Measurements from ENCODE around the gene CEP112. TPM values are rescaled to one million over a fixed set of nuclear protein-coding genes. Genes with fewer than 3 reads are reported as not detected.

The CEP112 gene
- total RNA-seq, 1 donor from 2014 or later, result 14.5 TPM

DNA sequence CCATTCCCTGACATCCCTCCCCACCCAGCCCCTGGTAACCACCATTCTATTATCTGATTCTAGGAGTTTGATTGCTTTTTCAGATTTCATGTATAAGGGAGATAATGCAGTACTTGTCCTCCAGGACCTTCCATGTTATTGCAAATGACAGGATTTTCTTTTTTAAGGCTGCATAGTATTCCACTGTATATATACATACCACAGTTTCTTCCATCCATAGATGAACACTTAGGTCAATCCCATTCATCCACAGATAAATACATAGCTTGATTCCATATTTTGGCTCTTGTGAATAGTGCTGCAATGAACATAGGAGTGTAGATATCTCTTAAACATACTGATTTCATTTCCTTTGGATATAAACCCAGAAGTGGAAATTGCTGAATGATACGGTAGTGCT lies 183.3 kb downstream of the CEP112 start:
- Histone ChIP-seq H3K4me3 (no peak overlapping the region), H3K27ac (replicated peaks) (no peak overlapping the region), H3K9me3 (replicated peaks) (peaks cover 5% of the 10 kb centered on the region), H3K36me3 (peaks cover 7% of the 10 kb centered on the region), H3K4me1 (no peaks in the 10 kb centered on the region), H3K27me3 (ENCODE audit: low read depth) (no peaks in the 10 kb centered on the region)
- intact Hi-C loops (cut with micrococcal nuclease), result no loop called here
- no peak for DNase-seq
- TF ChIP-seq, protein P1, sequence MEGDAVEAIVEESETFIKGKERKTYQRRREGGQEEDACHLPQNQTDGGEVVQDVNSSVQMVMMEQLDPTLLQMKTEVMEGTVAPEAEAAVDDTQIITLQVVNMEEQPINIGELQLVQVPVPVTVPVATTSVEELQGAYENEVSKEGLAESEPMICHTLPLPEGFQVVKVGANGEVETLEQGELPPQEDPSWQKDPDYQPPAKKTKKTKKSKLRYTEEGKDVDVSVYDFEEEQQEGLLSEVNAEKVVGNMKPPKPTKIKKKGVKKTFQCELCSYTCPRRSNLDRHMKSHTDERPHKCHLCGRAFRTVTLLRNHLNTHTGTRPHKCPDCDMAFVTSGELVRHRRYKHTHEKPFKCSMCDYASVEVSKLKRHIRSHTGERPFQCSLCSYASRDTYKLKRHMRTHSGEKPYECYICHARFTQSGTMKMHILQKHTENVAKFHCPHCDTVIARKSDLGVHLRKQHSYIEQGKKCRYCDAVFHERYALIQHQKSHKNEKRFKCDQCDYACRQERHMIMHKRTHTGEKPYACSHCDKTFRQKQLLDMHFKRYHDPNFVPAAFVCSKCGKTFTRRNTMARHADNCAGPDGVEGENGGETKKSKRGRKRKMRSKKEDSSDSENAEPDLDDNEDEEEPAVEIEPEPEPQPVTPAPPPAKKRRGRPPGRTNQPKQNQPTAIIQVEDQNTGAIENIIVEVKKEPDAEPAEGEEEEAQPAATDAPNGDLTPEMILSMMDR (IDR thresholded peaks at IDR 0.05; ENCODE audit: borderline replicate concordance), result no peak

DNA sequence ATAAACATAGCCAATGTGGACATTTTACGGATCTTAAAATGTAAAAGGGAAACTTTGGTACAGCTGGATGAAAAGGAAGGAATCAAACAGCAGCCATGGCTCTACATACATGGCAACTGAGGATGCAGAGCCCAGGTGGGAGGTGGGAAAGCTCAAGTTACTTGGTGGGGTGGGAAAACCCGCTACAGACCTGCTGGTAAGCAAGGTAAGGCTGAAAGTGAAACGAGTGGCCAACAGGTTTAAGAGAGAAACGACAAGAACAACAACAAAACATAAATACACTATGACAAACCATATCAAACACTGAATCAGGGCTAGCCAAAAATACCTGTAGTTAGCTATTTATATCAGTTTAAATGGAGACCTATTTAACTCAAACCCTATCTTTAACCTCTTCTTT lies 185.3 kb downstream of the CEP112 start:
- Histone ChIP-seq H3K9me3 (replicated peaks) (peaks cover 5% of the 10 kb centered on the region), H3K4me1 (peaks cover 20% of the 10 kb centered on the region), H3K27me3 (ENCODE audit: low read depth) (no peaks in the 10 kb centered on the region), H3K27ac (replicated peaks) (no peak overlapping the region), H3K36me3 (peaks cover 7% of the 10 kb centered on the region), H3K4me3 (no peak overlapping the region)
- intact Hi-C loops (cut with micrococcal nuclease), result no loop called here
- TF ChIP-seq, protein P1 (IDR thresholded peaks at IDR 0.05; ENCODE audit: borderline replicate concordance), result no peak
- DNase-seq, result no peak

DNA sequence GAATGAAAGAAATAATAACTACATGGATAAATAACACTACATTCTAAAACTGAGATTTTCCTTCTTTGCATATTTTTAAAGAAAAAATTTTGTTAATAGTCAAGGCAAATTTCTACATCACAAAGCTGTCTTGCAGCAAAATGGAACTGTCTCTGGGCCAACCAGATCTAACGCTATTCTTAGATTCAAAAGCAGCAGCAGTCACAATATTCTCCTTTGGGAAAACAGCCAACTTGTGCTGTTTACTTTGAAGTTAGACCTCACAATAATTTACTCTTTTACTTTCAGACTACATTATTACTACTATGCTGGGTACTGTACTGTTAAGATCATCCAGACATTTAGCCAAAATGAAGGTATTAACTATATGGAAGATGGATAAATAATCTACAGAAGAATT lies 189.1 kb downstream of the CEP112 start:
- intact Hi-C loops (cut with micrococcal nuclease), result no loop called here
- no peaks in the 10 kb centered on the region for H3K9me3 ChIP-seq (replicated peaks)
- peaks cover 7% of the 10 kb centered on the region for H3K36me3 ChIP-seq
- H3K27ac ChIP-seq (replicated peaks), result no peak overlapping the region
- peaks cover 20% of the 10 kb centered on the region for H3K4me1 ChIP-seq
- no peak for DNase-seq
- TF ChIP-seq, protein P1 (IDR thresholded peaks at IDR 0.05; ENCODE audit: borderline replicate concordance), result no peak
- no peak overlapping the region for H3K4me3 ChIP-seq
- no peaks in the 10 kb centered on the region for H3K27me3 ChIP-seq (ENCODE audit: low read depth)

DNA sequence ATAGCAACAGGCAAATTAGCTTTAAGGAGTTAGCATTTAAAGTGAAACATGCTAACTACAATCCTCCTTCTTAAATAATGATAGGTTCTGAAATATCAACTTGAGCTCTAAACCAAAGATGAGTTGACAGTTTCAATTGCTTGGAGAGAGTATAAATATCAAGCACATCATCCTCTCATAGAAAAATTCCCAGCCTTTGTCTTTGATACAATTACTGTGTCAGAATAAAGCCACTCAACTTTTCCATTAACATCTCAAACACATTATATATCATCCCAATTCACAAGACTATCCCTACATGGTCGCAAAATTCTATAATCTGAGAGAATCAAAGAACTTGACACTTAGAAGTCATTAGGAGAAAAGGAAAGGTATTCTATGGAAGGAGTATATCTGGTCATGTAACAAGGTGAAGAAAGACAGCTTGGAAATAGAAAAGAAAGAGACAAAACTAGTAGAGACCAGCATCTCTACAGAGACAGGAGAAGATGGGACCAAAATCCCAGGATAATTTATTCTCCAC lies 189.8 kb downstream of the CEP112 start:
- TF ChIP-seq, protein P1 (IDR thresholded peaks at IDR 0.05; ENCODE audit: borderline replicate concordance), result no peak
- H3K9me3 ChIP-seq (replicated peaks), result no peaks in the 10 kb centered on the region
- intact Hi-C loops (cut with micrococcal nuclease), result no loop called here
- peaks cover 7% of the 10 kb centered on the region for H3K36me3 ChIP-seq
- H3K4me1 ChIP-seq, result peaks cover 20% of the 10 kb centered on the region
- no peak overlapping the region for H3K4me3 ChIP-seq
- H3K27ac ChIP-seq (replicated peaks), result no peak overlapping the region
- no peak for DNase-seq
- no peaks in the 10 kb centered on the region for H3K27me3 ChIP-seq (ENCODE audit: low read depth)

DNA sequence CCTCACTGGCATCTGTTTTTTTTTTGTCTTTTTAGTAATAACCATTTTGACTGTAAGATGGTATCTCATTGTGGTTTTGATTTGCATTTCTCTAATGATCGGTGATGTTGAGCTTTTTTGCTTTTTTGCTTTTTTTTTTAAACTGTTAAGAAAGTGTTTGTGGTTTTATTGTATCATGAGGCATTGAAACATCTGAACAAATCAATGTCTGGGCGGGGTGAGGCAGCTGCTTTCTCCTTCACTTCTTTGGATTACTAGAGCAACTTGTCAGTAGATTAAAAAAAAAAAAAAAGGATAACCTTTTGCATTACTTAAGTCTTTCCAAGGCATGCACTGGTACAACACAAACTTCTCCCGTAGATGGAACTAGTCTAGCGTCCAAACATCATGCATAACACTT lies 191.7 kb downstream of the CEP112 start:
- no peak overlapping the region for H3K27ac ChIP-seq (replicated peaks)
- no peak for DNase-seq
- H3K27me3 ChIP-seq (ENCODE audit: low read depth), result no peaks in the 10 kb centered on the region
- TF ChIP-seq, protein P1 (IDR thresholded peaks at IDR 0.05; ENCODE audit: borderline replicate concordance), result no peak
- peaks cover 7% of the 10 kb centered on the region for H3K36me3 ChIP-seq
- no peak overlapping the region for H3K4me3 ChIP-seq
- H3K9me3 ChIP-seq (replicated peaks), result no peaks in the 10 kb centered on the region
- intact Hi-C loops (cut with micrococcal nuclease), result no loop called here
- peaks cover 20% of the 10 kb centered on the region for H3K4me1 ChIP-seq
